Colonic mucosa (tissue), 4 donors: ENCODE measurements around the gene WDR36. TPM values are rescaled to one million over a fixed set of nuclear protein-coding genes. Genes with fewer than 3 reads are reported as not detected.

Experiments used
- DNase-seq: peaks from one replicate; pipeline ENCODE4 v3.0.0-alpha.2; 2020
- H3K27ac ChIP-seq: fragments of 200-600 bp; one replicate; pipeline ENCODE4 v1.8.0; 2021
- H3K27me3 ChIP-seq: fragments of 200-600 bp; one replicate; pipeline ENCODE4 v1.8.0; 2021
- H3K36me3 ChIP-seq: fragments of 200-600 bp; one replicate; pipeline ENCODE4 v1.8.0; 2021
- H3K4me1 ChIP-seq: fragments of 200-600 bp; one replicate; pipeline ENCODE4 v1.8.0; 2021; ENCODE audit warnings: mild to moderate bottlenecking
- H3K4me3 ChIP-seq: fragments of 200-600 bp; one replicate; pipeline ENCODE4 v1.8.0; 2021
- H3K9ac ChIP-seq, 2 donors: one replicate each; pipeline ENCODE4 v1.7.0; 2013; ENCODE audit warnings: control low read depth in 2 of 2, low read depth in 2 of 2, low read length in 2 of 2
- H3K9me3 ChIP-seq: fragments of 200-600 bp; one replicate; pipeline ENCODE4 v1.8.0; 2021
- CTCF ChIP-seq: fragments of 200-600 bp; IDR thresholded peaks from one replicate; pipeline ENCODE4 v1.8.0; 2022; ENCODE audit warnings: antibody characterized with exemption, mild to moderate bottlenecking
- intact Hi-C: fragments of 100-400 bp; cut with DNase I; formaldehyde crosslinking; loops from one replicate; pipeline ENCODE4 v1.14.1; 2022
- total RNA-seq, 2 donors: library from RNA; stranded (reverse); fragmentation: NEBNext Ultra II Directional in 1 of 2; extraction: Animal tissue kit (Norgen Biotek cat#: 25700) in 1 of 2; gene quantifications; one replicate each; pipeline ENCODE4 v1.2.1, GENCODE V29; 2021
- donor health status: healthy.
- donor health status: DM: no; HTN: no; CAD: no.
- donor health status: DM: no; HTN: no; CAD: no.

Gene WDR36
- total RNA-seq, 2 donors from 2014 or later = 14.0 to 19.0 TPM

DNA sequence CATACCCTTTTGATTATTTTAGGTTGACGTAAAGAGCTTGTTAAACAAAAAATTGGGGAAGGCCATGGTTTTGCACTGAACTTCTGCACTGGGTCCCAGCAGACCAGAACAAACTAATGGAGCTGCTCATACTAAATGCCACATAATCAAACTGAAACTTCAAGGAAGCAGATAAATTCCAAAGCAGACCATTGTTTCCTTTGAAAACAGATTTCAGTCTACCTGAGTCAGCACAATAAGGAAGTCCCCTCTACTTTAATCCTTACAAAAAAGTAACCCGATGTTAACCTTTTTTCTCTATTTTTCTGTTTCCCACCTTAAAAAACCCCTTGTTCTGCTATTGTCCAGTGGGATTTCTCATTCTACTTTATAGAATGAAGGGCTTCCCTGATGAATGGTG, 39.2 kb downstream of the WDR36 start:
- intact Hi-C loops = no loop called here
- H3K27ac ChIP-seq = no peak overlapping the region
- H3K27me3 ChIP-seq = no peaks in the 10 kb centered on the region
- no peak for TF ChIP-seq CTCF
- no peak for DNase-seq
- no peak overlapping the region for H3K9ac ChIP-seq
- H3K36me3 ChIP-seq = no peaks in the 10 kb centered on the region
- no peaks in the 10 kb centered on the region for H3K4me1 ChIP-seq
- H3K9me3 ChIP-seq = no peaks in the 10 kb centered on the region
- no peak overlapping the region for H3K4me3 ChIP-seq

- Histone ChIP-seq H3K9me3 (no peaks in the 10 kb centered on the region), H3K27me3 (no peaks in the 10 kb centered on the region), H3K9ac (no peak overlapping the region), H3K4me1 (no peaks in the 10 kb centered on the region), H3K36me3 (no peaks in the 10 kb centered on the region), H3K4me3 (no peak overlapping the region), H3K27ac (no peak overlapping the region)
- intact Hi-C loops = no loop called here
- no peak for TF ChIP-seq CTCF
- no peak for DNase-seq
Observed at GRCh38 chr5:111132076-111132475, 39.9 kb downstream of the WDR36 start.

- Histone ChIP-seq H3K4me3 (no peak overlapping the region), H3K36me3 (no peaks in the 10 kb centered on the region), H3K27me3 (no peaks in the 10 kb centered on the region), H3K27ac (no peak overlapping the region), H3K9ac (no peak overlapping the region), H3K4me1 (no peaks in the 10 kb centered on the region), H3K9me3 (no peaks in the 10 kb centered on the region)
- intact Hi-C loops = no loop called here
- TF ChIP-seq CTCF = no peak
- no peak for DNase-seq
Observed at GRCh38 chr5:111132731-111133435, 40.7 kb downstream of the WDR36 start.

- no peak for TF ChIP-seq CTCF
- DNase-seq = no peak
- no peak overlapping the region for H3K9ac ChIP-seq
- no peaks in the 10 kb centered on the region for H3K4me1 ChIP-seq
- no peak overlapping the region for H3K4me3 ChIP-seq
- no peaks in the 10 kb centered on the region for H3K9me3 ChIP-seq
- no peaks in the 10 kb centered on the region for H3K27me3 ChIP-seq
- H3K36me3 ChIP-seq = no peaks in the 10 kb centered on the region
- no peak overlapping the region for H3K27ac ChIP-seq
- intact Hi-C loops = no loop called here
Observed at GRCh38 chr5:111133436-111133751, 41.2 kb downstream of the WDR36 start.

DNA sequence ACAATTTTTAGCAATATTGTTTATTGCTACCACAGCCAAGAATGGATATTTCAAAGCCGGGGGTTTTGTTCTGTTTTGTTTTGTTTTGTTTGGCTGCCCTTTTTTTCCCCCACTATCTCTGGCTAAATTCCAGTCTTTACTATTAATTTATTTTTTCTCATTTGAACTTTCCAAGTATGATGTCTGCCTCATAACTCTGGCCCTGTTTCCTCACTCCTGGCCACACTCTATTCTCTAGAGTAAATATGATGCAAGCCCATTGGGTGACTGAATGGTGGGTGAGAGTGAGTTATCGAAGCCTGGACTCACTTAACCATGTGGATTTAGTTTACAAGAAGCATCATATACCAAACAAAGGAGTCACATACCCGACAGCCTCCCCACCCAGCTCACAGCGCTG, 41.9 kb downstream of the WDR36 start:
- Histone ChIP-seq H3K9me3 (no peaks in the 10 kb centered on the region), H3K9ac (no peak overlapping the region), H3K27me3 (no peaks in the 10 kb centered on the region), H3K4me1 (no peaks in the 10 kb centered on the region), H3K36me3 (no peaks in the 10 kb centered on the region), H3K27ac (no peak overlapping the region), H3K4me3 (no peak overlapping the region)
- no peak for DNase-seq
- intact Hi-C loops = no loop called here
- no peak for TF ChIP-seq CTCF
